RPMI7951 (cell line): ENCODE results near the gene LUZP1. TPM values are rescaled to one million over a fixed set of nuclear protein-coding genes. Genes with fewer than 3 reads are reported as not detected.
A peak's percentile ranks its signal among the peaks of the same experiment; 100 is the strongest.
"Not testable (repeated sequence)": the region's sequence is repeated elsewhere in the genome, so short reads cannot be mapped to it uniquely, and the experiment has no call there.

Experiments
- DNase-seq: peaks from one replicate; pipeline ENCODE4 v3.0.0-alpha.2; 2012; ENCODE audit warnings: low read depth
- total RNA-seq: library from RNA; depleted of rRNA; stranded (reverse); fragments of >200 nt; shearing (Covaris generic); gene quantifications from 2 replicates; pipeline ENCODE4 v1.2.3, GENCODE V29; 2014; rRNA removed

LUZP1 gene
- total RNA-seq: 17.8 and 18.4 TPM in 2 replicates

DNA sequence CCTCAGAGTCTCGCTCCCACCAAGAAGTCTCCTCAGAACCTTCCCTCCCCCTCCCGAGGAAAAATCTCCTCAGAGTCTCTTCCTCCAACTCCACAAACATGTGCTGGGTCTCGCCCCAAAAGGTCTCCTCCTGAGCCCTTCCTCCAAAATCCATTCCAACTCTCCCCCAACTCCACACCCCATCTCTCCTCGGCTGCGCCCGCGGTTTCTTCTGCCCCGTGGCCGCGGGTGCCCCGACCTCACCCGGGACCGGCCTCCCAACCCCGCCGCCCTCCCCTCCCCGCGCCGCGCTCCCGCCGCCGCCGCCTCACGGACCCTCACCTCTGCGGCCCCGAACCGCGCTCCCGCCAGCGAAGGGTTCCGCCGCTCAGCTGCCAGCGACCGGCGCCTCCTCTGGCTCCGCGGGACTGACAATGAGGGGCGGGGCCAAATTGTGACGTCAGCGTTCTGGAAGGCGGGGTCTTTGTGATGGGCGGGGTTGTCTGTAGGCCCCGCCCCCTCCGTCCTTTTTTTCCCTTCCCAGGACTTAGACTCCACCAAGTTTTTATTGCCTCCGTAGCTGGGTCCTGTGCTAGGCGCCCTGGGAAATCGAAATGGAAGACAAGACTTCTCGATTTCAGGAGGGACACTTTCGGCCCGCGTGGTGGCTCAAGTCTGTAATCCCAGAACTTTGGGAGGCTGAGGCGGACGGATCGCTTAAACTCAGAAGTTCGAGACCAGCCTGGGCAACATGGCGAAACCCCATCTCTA lies at the start of gene LUZP1:
LUZP1 (minus strand) TSS at position 412 of the 750 bp plus-strand sequence.
- DNase-seq: peak; percentile 78

DNA sequence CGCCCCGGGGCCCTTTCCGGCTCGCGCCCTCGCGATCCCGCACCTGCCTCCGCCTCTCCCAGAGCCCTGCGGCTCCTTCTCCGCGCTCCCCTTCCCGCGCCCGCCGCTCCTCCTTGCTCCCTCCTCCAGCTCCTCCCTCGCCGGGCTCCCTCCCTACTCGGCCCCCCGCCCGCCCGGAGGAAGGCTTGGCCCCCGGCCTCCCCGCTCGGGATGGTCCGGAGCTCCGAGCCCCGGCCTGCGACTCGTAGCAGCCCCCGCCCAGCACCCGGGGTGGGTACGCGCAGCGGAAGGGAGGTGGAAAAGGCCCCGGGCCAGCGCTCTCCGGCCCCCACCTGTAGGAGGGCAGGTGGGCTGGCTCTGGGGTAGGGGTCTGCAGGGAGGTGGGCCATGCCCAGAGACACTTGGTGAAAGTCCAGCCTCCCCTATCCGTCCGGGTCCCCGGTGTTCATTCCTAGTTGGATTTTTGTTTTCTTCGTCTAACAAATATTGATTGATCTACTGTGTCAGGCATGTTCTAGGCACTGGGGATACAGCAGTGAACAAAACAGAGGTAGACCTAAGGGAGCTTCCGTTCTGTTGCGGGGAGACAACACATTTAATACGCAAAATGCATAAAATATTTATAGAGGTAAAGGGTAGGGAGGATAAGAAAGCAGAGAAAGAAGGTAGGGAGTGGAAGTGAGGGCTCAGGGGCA lies 48.9 kb upstream of the LUZP1 start, which contains the start of gene HTR1D:
HTR1D (minus strand) TSS at position 82 of the 695 bp plus-strand sequence. CDS start 23,283 bp downstream, outside the sequence.
- no peak for DNase-seq

DNA sequence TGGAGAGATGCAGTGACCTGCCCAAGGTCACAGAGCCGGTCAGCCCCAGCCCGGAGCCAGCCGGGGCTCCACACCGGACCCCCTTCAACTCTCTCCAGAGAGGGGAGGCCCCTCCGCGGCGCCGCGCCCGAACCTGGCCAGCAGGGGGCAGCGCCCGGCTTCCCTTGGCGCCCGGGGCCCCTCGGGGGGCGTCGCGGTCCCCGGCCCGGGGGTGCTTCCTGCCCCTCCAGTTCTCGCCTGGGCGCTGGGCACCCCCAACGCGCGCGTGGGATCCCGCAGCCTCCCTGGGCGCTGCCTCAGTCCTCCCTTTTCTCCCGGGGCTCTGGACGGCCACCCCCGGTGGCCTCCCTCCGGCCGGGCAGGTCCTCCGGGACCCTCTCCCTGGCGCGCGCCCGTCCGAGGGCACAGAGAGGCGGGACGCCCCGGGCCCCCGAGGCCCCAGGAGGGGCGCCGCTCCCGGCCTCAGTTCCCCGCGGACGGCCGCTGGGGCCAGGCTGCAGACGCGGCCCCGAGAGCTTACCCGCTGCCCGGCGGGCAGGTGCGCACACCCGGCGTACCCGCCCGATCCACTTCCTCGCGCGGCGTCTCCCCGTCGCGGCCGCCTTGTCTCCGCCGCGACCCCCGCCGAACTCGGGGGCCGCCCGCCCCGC lies 48.2 kb upstream of the LUZP1 start:
- DNase-seq: no peak

DNA sequence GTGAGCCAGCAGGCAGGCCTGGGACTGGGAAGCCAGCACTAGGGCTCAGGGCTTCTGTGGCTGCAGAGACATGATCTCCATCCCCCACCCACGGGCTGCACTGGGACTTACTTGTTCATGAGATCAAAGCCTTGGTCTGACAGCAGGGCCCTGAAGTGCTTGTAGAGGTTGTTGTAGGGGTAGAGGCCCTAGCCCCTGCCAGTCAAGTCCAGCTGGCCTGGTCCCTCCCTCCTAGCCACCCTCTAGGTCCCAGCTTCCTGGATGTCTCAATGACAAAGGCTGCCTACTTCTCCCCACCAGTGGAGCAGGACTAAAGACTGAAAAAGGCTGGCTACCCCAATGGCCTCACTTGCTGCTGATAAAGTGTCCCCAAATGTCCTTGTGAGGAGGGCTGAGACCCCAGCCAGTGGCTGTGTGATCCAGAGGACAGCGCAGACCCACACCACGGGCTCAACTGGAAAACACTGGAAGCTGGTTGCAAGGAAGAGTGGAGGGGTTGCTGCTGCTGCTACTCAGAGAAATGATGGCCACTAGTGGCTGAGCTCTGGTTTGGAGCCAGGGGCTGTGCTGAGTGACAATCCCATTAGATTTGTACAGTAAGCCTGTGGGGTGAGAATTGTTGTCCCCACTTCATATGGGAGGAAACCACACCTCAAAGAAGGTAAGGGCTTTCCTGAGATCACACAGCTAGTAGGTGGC lies 47.2 kb upstream of the LUZP1 start:
- DNase-seq: no peak

DNA sequence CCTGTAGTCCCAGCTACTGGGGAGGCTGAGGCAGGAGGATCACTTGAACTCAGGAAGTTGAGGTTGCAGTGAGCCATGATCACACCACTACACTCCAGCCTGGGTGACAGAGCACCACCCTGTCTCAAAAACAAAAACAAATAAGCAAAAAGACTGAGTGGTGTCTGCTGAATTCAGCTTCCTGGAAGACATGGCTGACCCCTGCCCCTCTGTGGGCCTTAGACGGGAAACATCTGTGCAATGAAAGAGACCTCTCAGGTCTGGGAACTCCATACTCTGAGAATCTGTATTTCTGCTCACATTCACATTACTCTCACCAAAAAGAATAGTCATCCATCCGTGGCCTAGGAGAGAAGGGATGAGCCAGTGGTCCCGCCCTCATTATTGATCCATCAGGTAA lies 46.6 kb upstream of the LUZP1 start:
- DNase-seq: no peak

DNA sequence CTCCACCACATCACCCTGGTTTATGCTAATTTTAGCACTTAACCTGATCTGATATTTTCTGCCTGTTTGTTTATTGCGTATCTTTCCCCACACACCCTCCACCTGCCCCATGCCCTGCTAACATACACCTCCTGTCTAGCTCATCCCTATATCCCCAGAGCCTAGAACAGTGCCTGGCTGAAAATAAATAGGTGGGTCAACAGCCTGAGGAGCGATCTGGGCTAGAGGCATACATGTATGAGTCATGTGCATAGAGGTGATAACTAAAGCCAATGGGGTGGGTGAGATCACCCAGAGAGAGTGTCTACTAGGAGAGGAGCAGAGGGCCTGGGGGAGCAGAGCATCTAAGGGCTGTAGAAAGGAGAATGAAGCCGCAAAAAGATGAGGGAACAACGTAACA lies 46.0 kb upstream of the LUZP1 start:
- DNase-seq: peak; percentile 26

DNA sequence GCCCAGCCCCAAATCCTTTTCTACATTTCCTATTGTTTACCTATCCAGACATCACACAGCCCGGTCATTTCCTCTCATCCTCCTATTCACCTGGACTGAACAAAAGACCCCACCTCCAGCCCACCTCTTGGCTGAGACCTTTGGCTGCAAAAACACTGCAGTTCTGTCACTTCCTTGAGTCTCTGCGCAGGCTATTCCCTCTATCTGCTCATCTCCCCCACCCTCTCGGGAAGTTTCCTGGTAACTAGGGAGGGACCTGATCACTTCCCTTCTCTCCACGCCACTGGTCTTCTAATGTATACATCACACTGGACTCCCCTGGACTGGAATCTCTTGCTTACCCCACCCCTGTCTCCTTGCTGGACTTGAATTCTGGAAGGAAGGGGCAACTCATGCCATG lies 43.3 kb upstream of the LUZP1 start:
- DNase-seq: no peak

DNA sequence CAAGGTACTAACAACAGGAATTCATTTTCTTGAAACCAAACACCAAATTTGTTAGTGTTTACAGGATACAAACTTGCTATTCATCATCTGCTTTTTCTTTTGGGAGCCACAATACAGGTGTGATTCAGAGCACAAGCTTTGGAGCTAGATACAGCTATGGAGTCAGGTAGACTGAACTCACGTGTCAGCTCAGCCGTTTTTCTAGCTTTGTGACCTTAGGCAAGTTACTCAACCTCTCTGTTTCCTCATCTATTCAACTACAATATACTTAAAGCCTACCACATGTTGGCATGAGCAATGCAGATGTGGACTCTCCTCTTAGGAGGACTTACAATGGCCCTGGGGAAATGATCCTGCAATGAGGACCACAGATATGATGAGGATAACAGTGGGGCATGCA lies 42.3 kb upstream of the LUZP1 start:
- DNase-seq: no peak

DNA sequence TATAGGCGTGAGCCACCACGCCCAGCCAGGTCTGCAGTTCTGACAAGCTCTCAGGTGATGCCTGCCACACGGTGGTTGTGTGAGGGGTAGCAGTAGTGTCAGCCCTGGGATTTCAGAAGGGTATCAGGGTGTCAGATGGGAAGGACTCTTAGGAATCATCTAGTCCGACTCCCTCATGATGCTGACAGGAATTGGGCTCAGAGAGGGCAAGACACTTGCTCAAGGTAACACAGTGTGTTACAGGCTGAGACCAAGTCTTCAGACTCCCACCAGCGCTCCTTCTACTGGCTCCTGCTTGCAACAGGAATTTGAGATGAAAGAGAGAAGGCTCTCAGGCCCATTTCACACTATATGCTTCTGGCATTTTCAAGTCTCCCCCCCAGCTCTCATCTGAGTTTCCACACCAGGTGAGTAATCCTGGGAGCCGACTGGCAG lies 41.7 kb upstream of the LUZP1 start:
- no peak for DNase-seq

DNA sequence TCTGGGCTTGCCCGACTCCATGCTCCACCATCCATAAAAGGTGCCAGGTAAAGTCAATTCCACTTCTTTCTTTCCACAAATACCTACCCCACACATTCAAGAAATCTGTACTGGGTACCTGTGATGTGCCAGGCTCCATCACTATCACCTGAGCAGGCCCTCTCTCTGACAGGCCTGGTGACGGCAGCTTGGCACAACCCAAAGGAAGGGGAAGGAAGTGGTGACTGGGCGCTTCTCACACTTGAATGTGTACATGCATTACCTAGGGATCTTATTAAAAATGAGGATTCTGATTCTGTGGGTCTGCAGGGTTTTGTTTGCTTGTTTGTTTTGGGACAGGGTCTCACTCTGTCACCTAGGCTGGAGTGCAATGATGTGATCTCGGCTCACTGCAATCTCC lies 41.1 kb upstream of the LUZP1 start:
- DNase-seq: no peak

DNA sequence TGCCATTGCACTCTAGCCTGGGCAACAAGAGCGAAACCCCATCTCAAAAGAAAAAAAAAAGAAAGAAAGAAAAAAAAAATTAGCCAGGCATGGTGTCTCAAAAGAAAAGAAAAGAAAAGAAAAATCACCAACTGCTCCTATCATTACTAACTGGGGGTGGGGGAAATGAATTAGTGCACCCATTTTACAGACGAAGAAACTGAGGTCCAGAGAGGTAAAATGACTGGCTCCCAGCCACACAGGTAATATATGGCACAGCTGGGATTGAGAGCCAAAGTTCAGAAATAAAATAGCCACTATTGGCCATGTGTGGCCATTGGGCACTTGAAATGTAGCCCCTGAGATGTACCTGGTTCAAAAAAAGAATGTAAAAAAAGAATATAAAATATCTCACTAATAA lies 39.9 kb upstream of the LUZP1 start:
- DNase-seq: no peak

DNA sequence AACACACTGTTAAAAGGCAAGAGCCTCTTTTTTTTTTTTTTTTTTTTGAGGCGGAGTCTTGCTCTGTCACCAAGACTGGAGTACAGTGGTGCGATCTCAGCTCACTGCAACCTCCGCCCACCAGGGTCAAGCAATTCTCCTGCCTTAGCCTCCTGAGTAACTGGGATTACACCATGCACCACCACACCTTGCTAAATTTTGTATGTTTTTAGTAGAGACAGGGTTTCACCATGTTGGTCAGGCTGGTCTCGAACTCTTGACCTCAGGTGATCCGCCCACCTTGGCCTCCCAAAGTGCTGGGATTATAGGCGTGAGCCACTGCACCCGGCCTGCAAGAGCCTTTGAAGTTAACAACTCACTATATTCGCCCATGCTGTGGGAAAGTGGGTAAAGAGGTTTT lies 39.1 kb upstream of the LUZP1 start:
- not testable (repeated sequence) for DNase-seq

DNA sequence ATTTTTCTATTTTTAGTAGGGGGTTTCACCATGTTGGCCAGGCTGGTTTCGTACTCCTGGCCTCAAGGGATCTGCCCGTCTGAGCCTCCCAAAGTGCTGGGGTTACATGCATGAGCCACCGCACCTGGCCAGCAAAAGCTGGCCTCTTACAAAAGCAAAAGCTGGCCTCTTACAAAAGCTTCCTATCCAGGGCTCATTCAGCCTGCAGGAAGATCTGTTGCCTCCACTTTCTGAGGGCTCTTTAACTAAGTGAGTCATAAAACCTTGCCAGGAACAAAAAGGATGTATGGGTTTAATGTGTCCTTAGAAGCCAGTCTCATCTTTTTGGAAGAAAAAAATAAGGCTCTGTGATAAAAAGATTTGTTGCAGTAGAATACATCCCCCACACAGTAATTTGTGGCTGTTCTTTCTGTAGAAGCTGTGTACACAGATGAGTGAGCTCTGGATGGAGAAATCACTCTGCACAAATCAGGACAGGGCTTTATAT lies 33.6 kb upstream of the LUZP1 start:
- peak; percentile 81 for DNase-seq

DNA sequence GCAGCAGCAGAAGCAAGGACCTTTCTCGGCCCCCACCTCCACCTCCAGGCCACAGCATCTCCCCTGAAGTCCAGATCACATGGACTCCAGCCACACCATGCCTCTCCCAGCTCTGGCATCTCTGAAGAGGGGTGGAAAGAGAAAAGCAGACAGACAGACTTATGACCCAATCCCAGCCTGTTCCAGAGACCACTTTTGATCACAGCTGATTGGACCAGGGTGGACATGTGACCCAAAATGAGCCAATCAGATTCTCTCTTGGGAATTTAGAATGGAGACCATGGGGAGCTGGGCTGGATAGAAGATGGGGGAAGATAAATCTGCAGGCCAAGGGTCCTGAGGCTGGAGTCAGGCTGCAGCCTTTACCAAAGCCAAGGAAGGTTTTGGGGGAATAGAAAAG lies 32.2 kb upstream of the LUZP1 start:
- DNase-seq: no peak

DNA sequence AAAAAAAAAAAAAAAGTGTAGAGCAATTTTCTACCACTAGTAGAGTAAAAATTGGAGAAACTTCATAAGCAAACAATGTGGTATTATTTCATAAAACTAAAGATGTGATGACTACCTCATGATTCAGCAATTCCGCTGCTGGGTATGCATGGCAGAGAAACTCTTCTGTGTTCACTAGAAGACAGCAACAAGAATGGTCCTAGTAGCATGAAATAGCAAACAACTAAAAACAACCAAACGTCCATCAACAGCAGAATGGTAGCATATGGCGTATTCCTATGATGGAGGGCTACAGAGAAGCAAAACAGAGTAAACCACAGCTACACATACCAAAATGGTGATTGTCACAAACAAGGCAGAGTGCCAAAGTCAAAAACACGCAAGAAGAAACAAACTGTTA lies 29.7 kb upstream of the LUZP1 start:
- DNase-seq: peak; percentile 93

DNA sequence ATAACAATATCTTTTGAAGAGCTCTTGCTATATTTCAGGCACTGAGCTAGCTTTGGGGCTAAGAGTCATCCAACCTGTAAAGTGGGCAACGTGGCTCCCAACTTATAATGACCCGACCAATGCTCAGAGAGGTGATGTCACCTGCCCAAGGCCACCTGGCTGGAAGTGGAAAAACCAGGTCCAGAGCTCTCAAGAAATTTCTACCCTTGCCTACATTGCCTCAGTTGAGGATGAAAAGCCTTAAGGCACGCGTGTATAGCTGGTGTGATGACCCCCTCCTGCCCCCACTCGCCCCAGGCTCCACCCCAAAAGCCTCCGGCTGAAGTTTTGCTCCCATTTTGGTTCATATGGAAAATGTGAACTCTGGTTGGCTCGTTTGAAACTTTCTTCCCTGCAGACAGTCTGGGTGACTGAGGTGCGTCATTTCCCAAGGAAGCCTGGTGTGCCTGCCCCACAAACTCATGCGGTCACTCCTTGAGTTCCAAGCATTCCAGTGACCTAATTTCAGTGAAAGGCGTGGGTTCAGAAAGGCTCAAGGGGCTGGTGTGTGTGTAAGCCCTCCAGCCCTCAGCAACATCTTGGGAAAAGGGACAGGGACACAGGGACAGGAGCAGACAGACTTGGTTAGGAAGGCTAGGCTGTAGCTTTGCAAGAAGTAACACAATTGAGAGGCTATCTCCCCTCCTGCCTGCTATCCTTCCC lies 28.1 kb upstream of the LUZP1 start:
- DNase-seq: peak; percentile 98

DNA sequence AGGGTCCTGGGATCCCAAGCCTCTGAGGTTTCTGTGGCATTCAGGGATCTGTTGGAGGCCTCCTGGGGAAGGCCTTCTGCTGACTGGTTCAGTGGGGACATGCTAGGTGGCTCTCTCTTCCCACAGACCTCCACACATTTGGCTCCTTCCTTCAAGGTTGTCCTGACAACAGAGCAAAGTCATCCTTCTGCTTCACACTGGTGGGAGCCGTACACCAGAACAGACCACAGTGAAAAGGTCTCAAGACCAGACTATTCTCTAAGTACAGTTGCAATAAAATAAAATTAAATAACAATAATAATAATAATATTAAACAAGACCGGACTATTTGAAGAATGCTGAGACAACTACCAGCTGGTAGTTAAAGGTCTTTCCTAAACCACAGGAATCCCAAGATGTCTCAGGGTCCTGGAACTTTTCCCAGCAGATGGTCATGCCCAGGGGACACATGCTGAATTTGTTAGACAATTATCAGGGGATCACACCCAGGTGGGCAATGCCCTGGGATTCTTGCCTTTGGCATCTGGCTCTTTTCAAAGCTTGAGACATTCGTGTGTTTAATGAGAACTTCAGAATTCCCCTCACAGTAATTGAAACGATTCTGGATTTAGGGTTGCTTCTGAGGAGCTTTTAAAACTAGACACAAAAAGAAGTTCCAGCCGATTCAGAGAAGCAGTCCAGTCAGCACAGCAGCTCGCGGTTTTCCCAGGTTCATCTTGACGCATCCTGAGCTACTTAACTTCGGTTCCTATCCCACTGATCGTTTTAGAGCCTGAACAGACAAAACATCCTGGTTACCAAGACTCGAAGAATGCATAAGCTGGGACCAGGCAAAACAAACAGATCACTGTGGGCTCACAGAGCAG lies 25.7 kb upstream of the LUZP1 start:
- DNase-seq: peak; percentile 95

DNA sequence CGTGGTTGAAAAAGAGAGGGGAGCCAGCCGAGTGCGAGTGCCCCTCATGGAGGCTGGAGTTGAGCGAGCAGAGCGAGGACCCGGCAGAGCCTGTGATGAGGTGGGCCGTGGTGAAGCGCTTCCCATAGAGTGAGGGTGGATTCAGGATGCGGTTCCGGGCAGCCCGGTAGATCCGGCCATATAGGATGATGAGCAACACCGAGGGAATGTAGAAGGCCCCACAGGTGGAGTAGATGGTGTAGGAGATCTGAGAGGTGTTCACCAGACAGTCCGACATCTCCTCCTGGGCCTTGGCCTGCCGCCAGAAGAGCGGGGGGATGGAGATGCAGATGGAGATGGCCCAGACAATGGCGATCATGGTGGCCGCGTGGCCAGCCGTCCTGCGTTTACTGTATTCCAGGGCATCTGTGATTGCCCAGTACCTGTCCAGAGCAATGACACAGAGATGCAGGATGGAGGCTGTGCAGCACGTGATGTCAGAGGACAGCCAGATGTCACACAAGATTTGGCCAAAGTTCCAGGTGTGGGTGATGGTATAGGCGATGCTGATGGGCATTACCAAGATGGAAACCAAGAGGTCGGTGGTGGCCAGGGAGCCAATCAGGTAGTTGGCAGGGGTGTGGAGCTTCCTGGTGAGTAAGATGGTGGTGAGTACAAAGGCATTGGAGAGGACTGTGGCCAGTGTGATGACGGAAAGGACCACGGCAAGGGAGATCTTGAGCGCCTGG lies 24.9 kb upstream of the LUZP1 start:
- no peak for DNase-seq

DNA sequence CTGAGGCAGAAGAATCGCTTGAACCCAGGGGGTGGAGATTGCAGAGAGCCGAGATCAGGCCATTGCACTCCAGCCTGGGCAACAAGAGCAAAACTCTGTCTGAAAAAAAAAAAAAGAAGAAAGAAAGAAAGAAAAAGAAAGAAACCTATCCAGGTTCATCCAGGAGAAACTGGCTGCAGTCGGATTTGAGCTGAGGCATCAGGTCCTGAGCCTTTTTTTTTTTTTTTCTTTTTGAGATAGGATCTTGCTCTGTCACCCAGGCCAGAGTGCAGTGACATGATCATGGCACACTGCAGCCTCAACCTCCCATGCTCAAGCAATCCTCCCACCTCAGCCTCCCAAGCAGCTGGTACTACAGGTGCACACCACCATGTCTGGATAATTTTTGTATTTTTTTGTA lies 22.5 kb upstream of the LUZP1 start:
- no peak for DNase-seq
